A673 (cell line): ENCODE results near the gene UNC13C.

Experiments used
- CTCF ChIP-seq: fragments of 300-800, 200-600 bp; sonication (generic); conservative IDR thresholded peaks from 2 replicates; pipeline ENCODE4 v1.5.1; 2017; ENCODE audit warnings: low read depth, mild to moderate bottlenecking, antibody characterized with exemption, low read length, moderate library complexity, mixed read lengths
- EZH2 ChIP-seq: fragments of 200-600 bp; sonication (generic); IDR thresholded peaks from 2 replicates; pipeline ENCODE4 v1.6.1; 2017; ENCODE audit warnings: borderline replicate concordance, low read depth, mild to moderate bottlenecking, mixed read lengths, antibody characterized with exemption, low read length; ENCODE audit not compliant: poor library complexity, severe bottlenecking

- TF ChIP-seq CTCF (no peak), EZH2 (no peak)
These were observed 42.1 kb upstream of the UNC13C start for GRCh38 chr15:53936137-53936536.
